ENCODE results near the gene KLK12. TPM values are rescaled to one million over a fixed set of nuclear protein-coding genes. Genes with fewer than 3 reads are reported as not detected.

The KLK12 gene
- polyA plus RNA-seq, 1 donor from 2014 or later, result not detected

DNA sequence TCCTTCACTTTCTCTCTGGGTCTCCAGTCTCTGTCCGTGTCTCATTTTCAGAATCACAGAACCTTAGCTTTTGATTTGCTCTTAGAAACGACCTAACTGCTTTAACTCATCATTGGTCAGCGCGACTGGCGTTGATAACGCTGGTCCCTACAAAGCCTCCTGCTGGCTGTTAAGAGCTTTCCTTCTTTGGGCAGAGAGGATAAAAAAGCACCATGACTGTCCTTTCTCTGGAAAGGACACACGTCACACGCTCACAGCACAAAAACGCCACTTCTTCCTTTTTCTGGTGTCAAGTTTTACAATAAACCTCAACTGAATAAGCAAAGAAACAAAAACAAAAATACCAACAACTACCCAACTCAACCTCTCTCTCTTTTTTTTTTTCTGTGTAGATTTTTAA, 1.7 kb upstream of the KLK12 start:
- Histone ChIP-seq H3F3A (ENCODE audit: insufficient read depth, low read length, poor library complexity, severe bottlenecking) (no peaks in the 10 kb centered on the region), H2AFZ (ENCODE audit: low read depth, low read length) (no peak overlapping the region), H4K20me1 (ENCODE audit: insufficient read depth) (no peaks in the 10 kb centered on the region), H3K79me2 (replicated peaks; ENCODE audit: insufficient read depth, low read length) (no peaks in the 10 kb centered on the region), H3K9me3 (ENCODE audit: low read length) (no peaks in the 10 kb centered on the region), H3K4me3 (ENCODE audit: low read length) (no peak overlapping the region), H3K27me3 (ENCODE audit: insufficient read depth, low read depth, low read length) (no peaks in the 10 kb centered on the region), H3K9ac (ENCODE audit: low read length) (no peak overlapping the region), H3K9me2 (ENCODE audit: insufficient read depth, low read length) (no peaks in the 10 kb centered on the region), H3K36me3 (ENCODE audit: insufficient read depth, low read length) (no peaks in the 10 kb centered on the region), H3K27ac (ENCODE audit: low read length) (no peak overlapping the region), H3K4me2 (ENCODE audit: low read length) (no peak overlapping the region)
- TF ChIP-seq TAF1 (IDR thresholded peaks at IDR 0.05; ENCODE audit: low read depth), result no peak
- TF ChIP-seq POLR2AphosphoS5 (IDR thresholded peaks at IDR 0.05), result no peak
- TF ChIP-seq EZH2 (IDR thresholded peaks at IDR 0.05; ENCODE audit: borderline replicate concordance, insufficient read depth, low read length, poor library complexity, severe bottlenecking), result no peak
- TF ChIP-seq SMC3 (conservative IDR thresholded peaks at IDR 0.05; ENCODE audit: poor library complexity), result no peak
- TF ChIP-seq MXI1 (conservative IDR thresholded peaks at IDR 0.05; ENCODE audit: poor library complexity, severe bottlenecking), result no peak
- TF ChIP-seq EP300 (conservative IDR thresholded peaks at IDR 0.05; ENCODE audit: poor library complexity, severe bottlenecking), result no peak
- TF ChIP-seq, protein P1, sequence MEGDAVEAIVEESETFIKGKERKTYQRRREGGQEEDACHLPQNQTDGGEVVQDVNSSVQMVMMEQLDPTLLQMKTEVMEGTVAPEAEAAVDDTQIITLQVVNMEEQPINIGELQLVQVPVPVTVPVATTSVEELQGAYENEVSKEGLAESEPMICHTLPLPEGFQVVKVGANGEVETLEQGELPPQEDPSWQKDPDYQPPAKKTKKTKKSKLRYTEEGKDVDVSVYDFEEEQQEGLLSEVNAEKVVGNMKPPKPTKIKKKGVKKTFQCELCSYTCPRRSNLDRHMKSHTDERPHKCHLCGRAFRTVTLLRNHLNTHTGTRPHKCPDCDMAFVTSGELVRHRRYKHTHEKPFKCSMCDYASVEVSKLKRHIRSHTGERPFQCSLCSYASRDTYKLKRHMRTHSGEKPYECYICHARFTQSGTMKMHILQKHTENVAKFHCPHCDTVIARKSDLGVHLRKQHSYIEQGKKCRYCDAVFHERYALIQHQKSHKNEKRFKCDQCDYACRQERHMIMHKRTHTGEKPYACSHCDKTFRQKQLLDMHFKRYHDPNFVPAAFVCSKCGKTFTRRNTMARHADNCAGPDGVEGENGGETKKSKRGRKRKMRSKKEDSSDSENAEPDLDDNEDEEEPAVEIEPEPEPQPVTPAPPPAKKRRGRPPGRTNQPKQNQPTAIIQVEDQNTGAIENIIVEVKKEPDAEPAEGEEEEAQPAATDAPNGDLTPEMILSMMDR (IDR thresholded peaks at IDR 0.05; ENCODE audit: poor library complexity, severe bottlenecking), result no peak
- TF ChIP-seq, protein P2, sequence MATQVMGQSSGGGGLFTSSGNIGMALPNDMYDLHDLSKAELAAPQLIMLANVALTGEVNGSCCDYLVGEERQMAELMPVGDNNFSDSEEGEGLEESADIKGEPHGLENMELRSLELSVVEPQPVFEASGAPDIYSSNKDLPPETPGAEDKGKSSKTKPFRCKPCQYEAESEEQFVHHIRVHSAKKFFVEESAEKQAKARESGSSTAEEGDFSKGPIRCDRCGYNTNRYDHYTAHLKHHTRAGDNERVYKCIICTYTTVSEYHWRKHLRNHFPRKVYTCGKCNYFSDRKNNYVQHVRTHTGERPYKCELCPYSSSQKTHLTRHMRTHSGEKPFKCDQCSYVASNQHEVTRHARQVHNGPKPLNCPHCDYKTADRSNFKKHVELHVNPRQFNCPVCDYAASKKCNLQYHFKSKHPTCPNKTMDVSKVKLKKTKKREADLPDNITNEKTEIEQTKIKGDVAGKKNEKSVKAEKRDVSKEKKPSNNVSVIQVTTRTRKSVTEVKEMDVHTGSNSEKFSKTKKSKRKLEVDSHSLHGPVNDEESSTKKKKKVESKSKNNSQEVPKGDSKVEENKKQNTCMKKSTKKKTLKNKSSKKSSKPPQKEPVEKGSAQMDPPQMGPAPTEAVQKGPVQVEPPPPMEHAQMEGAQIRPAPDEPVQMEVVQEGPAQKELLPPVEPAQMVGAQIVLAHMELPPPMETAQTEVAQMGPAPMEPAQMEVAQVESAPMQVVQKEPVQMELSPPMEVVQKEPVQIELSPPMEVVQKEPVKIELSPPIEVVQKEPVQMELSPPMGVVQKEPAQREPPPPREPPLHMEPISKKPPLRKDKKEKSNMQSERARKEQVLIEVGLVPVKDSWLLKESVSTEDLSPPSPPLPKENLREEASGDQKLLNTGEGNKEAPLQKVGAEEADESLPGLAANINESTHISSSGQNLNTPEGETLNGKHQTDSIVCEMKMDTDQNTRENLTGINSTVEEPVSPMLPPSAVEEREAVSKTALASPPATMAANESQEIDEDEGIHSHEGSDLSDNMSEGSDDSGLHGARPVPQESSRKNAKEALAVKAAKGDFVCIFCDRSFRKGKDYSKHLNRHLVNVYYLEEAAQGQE (IDR thresholded peaks at IDR 0.05; ENCODE audit: borderline replicate concordance), result no peak
- no peak for TF ChIP-seq RAD21 (conservative IDR thresholded peaks at IDR 0.05)

DNA sequence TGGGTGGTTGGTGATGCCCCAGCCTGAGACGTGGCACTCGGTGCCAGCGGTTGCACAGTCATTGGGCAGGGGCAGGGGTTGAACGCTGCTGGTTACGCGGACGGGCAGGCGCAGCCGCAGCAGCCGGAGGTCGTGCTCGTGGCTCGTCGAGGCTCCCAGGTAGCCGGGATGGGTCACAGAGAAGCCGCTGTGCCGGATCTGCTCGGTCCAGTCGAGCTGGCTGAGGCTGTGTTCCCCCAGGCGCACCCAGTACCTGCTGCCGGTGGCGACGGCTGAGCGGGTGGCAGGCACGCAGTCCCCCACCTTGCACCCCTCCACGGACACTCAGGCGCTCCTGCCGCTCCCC, 2.9 kb downstream of the KLK12 start:
- Histone ChIP-seq H3K9ac (ENCODE audit: low read length) (no peak overlapping the region), H3K9me3 (ENCODE audit: low read length) (no peaks in the 10 kb centered on the region), H4K20me1 (ENCODE audit: insufficient read depth) (no peaks in the 10 kb centered on the region), H3K79me2 (replicated peaks; ENCODE audit: insufficient read depth, low read length) (no peaks in the 10 kb centered on the region), H3F3A (ENCODE audit: insufficient read depth, low read length, poor library complexity, severe bottlenecking) (no peaks in the 10 kb centered on the region), H3K27me3 (ENCODE audit: insufficient read depth, low read depth, low read length) (no peaks in the 10 kb centered on the region), H3K4me2 (ENCODE audit: low read length) (no peak overlapping the region), H3K27ac (ENCODE audit: low read length) (no peak overlapping the region), H3K36me3 (ENCODE audit: insufficient read depth, low read length) (no peaks in the 10 kb centered on the region), H3K9me2 (ENCODE audit: insufficient read depth, low read length) (no peaks in the 10 kb centered on the region), H2AFZ (ENCODE audit: low read depth, low read length) (no peak overlapping the region), H3K4me3 (ENCODE audit: low read length) (no peak overlapping the region)
- TF ChIP-seq SMC3 (conservative IDR thresholded peaks at IDR 0.05; ENCODE audit: poor library complexity) (no peak), MXI1 (conservative IDR thresholded peaks at IDR 0.05; ENCODE audit: poor library complexity, severe bottlenecking) (no peak)

Data from neural cell (in vitro differentiated cells).